K562 (cell line): Measurements from ENCODE around the gene RBM12. TPM values are rescaled to one million over a fixed set of nuclear protein-coding genes. Genes with fewer than 3 reads are reported as not detected.

Experiments used
- ATAC-seq: fragments of 200-7000 bp; cut with Tn5 transposase; 3 replicates; pipeline ENCODE4 v1.9.1; 2020; ENCODE audit warnings: moderate library complexity
- BruUV-seq: library from RNA; stranded (reverse); fragments of 400-500 nt; replicated peaks from 2 replicates; lab custom pipeline; 2021; lab: Mats Ljungman, UMichigan
- CTCF ChIA-PET: fragments of 300-600 bp; formaldehyde crosslinking; extraction: SDS; loops from one replicate; lab custom pipeline; 2021; ENCODE audit warnings: low intra/inter-chr PET ratio; lab: Yijun Ruan, JAX
- POLR2A ChIA-PET: fragments of 300-600, 350-650 bp; sonication (Branson Sonifier 250); formaldehyde crosslinking; extraction: SDS; loops from one replicate; lab custom pipeline; 2021; ENCODE audit warnings: antibody characterized with exemption, inconsistent platforms; lab: Yijun Ruan, JAX
- DNase-seq, 4 experiments: peaks; one replicate each; pipeline versions ENCODE4 v3.0.0 to v3.0.0-alpha.2; 2011 to 2018; ENCODE audit warnings: low spot score in 3 of 4, mixed read lengths in 3 of 4; ENCODE audit errors: extremely low read depth in 1 of 4
- FAIRE-seq: peaks from 2 replicates; lab custom pipeline; 2011; peaks lifted over from hg19 to GRCh38; lab: Jason Lieb, UNC
- H2AFZ ChIP-seq: 2 replicates; pipeline ENCODE4 v1.6.0; 2011; ENCODE audit warnings: low read depth, low read length, control low read depth, inconsistent platforms
- H3K27ac ChIP-seq: fragments of 200-600 bp; 3 replicates; pipeline ENCODE4 v1.8.0; 2011; ENCODE audit warnings: low read depth, mild to moderate bottlenecking, control low read depth, inconsistent platforms, low read length, moderate library complexity, mixed read lengths; ENCODE audit errors: extremely low read depth
- H3K27me3 ChIP-seq, 2 experiments: fragments of 300-600 bp in 1 of 2; 2 replicates in 1 of 2; 3 replicates in 1 of 2; pipeline versions ENCODE4 v1.6.0 to v1.8.0; 2011; ENCODE audit warnings: inconsistent platforms in 2 of 2, low read length in 2 of 2, mild to moderate bottlenecking in 1 of 2, mixed read lengths in 1 of 2, moderate library complexity in 1 of 2; ENCODE audit not compliant: control insufficient read depth in 2 of 2, insufficient read depth in 2 of 2
- H3K36me3 ChIP-seq: fragments of 300-600 bp; 3 replicates; pipeline ENCODE4 v1.8.0; 2011; ENCODE audit warnings: mild to moderate bottlenecking, low read length, inconsistent platforms; ENCODE audit not compliant: control insufficient read depth, insufficient read depth
- H3K4me1 ChIP-seq, 2 experiments: fragments of 200-600 bp in 1 of 2; replicated peaks in 1 of 2; 2 replicates in 1 of 2; 3 replicates in 1 of 2; pipeline versions ENCODE4 v1.5.1 to v1.8.0; 2011; ENCODE audit warnings: inconsistent platforms in 2 of 2, low read length in 2 of 2, mild to moderate bottlenecking in 1 of 2, mixed read lengths in 1 of 2, moderate library complexity in 1 of 2; ENCODE audit not compliant: control insufficient read depth in 2 of 2, insufficient read depth in 2 of 2
- H3K4me2 ChIP-seq: 2 replicates; pipeline ENCODE4 v1.6.1; 2011; ENCODE audit warnings: low read length, control low read depth, inconsistent platforms, mixed read lengths; ENCODE audit not compliant: insufficient read depth
- H3K4me3 ChIP-seq: fragments of 200-600 bp; sonication (generic), shearing (Covaris generic); 2 replicates; pipeline ENCODE4 v1.5.1; 2016; ENCODE audit warnings: control low read depth, inconsistent platforms
- H3K79me2 ChIP-seq: fragments of 200-600 bp; 3 replicates; pipeline ENCODE4 v1.8.0; 2011; ENCODE audit warnings: low read length, inconsistent platforms; ENCODE audit not compliant: control insufficient read depth, insufficient read depth
- H3K9ac ChIP-seq, 2 experiments: 2 replicates each; pipeline versions ENCODE4 v1.6.0 to v1.6.1; 2011; ENCODE audit warnings: low read depth in 2 of 2, low read length in 2 of 2, control low read depth in 1 of 2, inconsistent platforms in 1 of 2, mild to moderate bottlenecking in 1 of 2, mixed read lengths in 1 of 2; ENCODE audit not compliant: insufficient read depth in 1 of 2
- H3K9me1 ChIP-seq: one replicate; pipeline ENCODE4 v1.6.0; 2011; ENCODE audit warnings: inconsistent platforms, mild to moderate bottlenecking, low read length, moderate library complexity; ENCODE audit not compliant: control insufficient read depth, insufficient read depth
- H3K9me3 ChIP-seq: replicated peaks from 2 replicates; pipeline ENCODE4 v1.5.1; 2011; ENCODE audit warnings: low read depth, low read length, inconsistent platforms; ENCODE audit not compliant: control insufficient read depth, insufficient read depth
- H4K20me1 ChIP-seq: replicated peaks from 2 replicates; pipeline ENCODE4 v1.6.1; 2011; ENCODE audit warnings: low read length, inconsistent platforms, mixed read lengths; ENCODE audit not compliant: control insufficient read depth, insufficient read depth
- BRD9 ChIP-seq: fragments of 450-650 bp; IDR thresholded peaks from 2 replicates; pipeline ENCODE4 v1.6.1; 2018; ENCODE audit warnings: low read depth; ENCODE audit not compliant: partially characterized antibody
- ZHX1 ChIP-seq: fragments of 150-350 bp; conservative IDR thresholded peaks from 2 replicates; pipeline ENCODE4 v1.6.1; 2014; ENCODE audit warnings: low read length
- WGBS: fragments of 100-300 bp; shearing (Covaris generic); methylation state at CpG from one replicate; pipeline ENCODE4 v1.1.6; 2016; ENCODE audit warnings: low coverage, mixed read lengths; ENCODE audit not compliant: insufficient coverage; ENCODE audit errors: missing lambda C conversion rate; 5-methylcytosine and 5-hydroxymethylcytosine counted together
- in situ Hi-C: fragments of 300-500 bp; cut with MboI; formaldehyde crosslinking; loops from 4 replicates; pipeline ENCODE4 v1.15.0; 2018; ENCODE audit warnings: inconsistent platforms, mixed read lengths
- intact Hi-C: fragments of 100-400 bp; cut with micrococcal nuclease; formaldehyde crosslinking; loops from 2 replicates; pipeline ENCODE4 v1.14.2; 2022
- polyA plus RNA-seq, 8 experiments: library from polyadenylated mRNA; depleted of rRNA in 4 of 8; stranded (reverse) in 5 of 8; unstranded in 3 of 8; fragments of >200 nt; fragmentation: Nextera tagmentation in 2 of 8; fragmentation: Illumina TruSeq in 1 of 8; extraction: Ambion mirVana in 2 of 8; extraction: Trizol in 1 of 8; gene quantifications; 2 replicates each; pipeline versions ENCODE4 v1.2.1 to v1.2.3, GENCODE V29; 2011 to 2014; ENCODE audit warnings: inconsistent platforms in 1 of 8, missing spikeins in 1 of 8
- total RNA-seq, 7 experiments: library from RNA; depleted of rRNA in 6 of 7; stranded (reverse); fragments of >200 nt in 6 of 7; fragmentation: Illumina TruSeq in 2 of 7; extraction: Trizol in 2 of 7; gene quantifications; 2 replicates each; pipeline versions ENCODE4 v1.2.1 to v1.2.3, GENCODE V29; 2011 to 2021; ENCODE audit warnings: low replicate concordance in 1 of 7

Gene RBM12
- total and polyA plus RNA-seq, 9 of the 15 experiments (the other 6 are each of a cell fraction or from before 2014, with no cell fraction given), result 5.0 to 162 (median 73.3) TPM

- no peak overlapping the region for H3K4me3 ChIP-seq
- CTCF ChIA-PET, result no interaction called here
- no peaks in the 10 kb centered on the region for H3K9me3 ChIP-seq
- no peak for TF ChIP-seq ZHX1
- no peak for TF ChIP-seq BRD9
- TF ChIP-seq, all 486 proteins: peak for 0
- Histone ChIP-seq H4K20me1 (no peaks in the 10 kb centered on the region), H2AFZ (no peak overlapping the region), H3K79me2 (0 out of 3 replicates have a peak, but pooled peaks cover 4% of the 10 kb centered on the region), H3K36me3 (peaks cover 18% of the 10 kb centered on the region; the same call in 2 of the 3 replicates), H3K9me1 (no peaks in the 10 kb centered on the region), H3K9ac (no peak overlapping the region; a peak in 1 of 4 replicates), H3K4me1 (peaks cover 7 to 30% of the 10 kb centered on the region in 2 experiments; a peak in 4 of 5 replicates), H3K27me3 (no peaks in the 10 kb centered on the region), H3K4me2 (no peak overlapping the region), H3K27ac (no peak overlapping the region)
- DNase-seq (no peak), FAIRE-seq (peak; percentile 67), ATAC-seq (no peak)
- no TSS peak for BruUV-seq
- in situ Hi-C loops, result no loop called here
- intact Hi-C loops, result no loop called here
- 74% methylated on average over 2 of the region's 2 CpGs for WGBS
- POLR2A ChIA-PET, result interaction anchor here (0.6 to 0.8 kb wide), 2 partner anchors 10 to 40 kb away, joined by 3 read pairs; no protein-coding TSS in a partner anchor
Measured at GRCh38 chr20:35621560-35621946, 43.1 kb downstream of the RBM12 start.
